Prostate gland (tissue), 2 donors: ENCODE measurements around the gene KRTAP5-11.

ENCODE experiments used
- POLR2AphosphoS5 ChIP-seq: sonication (generic); formaldehyde crosslinking; IDR thresholded peaks from one replicate; pipeline ENCODE4 v1.6.1; 2017; ENCODE audit warnings: antibody characterized with exemption
- TF ChIP-seq, protein P1 (sequence below), 4 experiments: fragments of 200-600 bp in 2 of 4; fragments of 450-650 bp in 2 of 4; sonication (generic) in 2 of 4; IDR thresholded peaks; 1 replicate in 3 of 4; 2 replicates in 1 of 4; pipeline ENCODE4 v1.5.1; 2016 to 2019; ENCODE audit warnings: antibody characterized with exemption in 4 of 4, mild to moderate bottlenecking in 2 of 4, moderate library complexity in 2 of 4

DNA sequence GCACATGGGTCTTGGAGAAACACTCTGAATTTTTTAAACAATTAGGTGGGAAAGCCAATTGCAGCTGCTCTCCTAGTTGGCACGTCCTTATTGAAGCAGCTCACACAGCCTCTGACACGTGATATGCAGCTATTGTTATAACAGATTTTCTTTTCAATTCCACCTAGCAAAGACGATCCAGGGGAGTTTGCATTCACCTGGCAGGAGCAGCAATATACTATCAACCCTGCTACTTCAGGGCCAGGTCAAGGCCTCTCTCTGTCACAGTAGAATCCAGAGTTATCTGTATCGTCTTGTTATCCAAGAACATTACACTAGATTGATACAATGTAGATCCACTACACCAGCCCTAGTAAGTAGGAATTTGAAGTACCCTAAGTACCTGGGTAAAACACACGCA, 8.3 kb downstream of the KRTAP5-11 start:
- TF ChIP-seq, protein P1, sequence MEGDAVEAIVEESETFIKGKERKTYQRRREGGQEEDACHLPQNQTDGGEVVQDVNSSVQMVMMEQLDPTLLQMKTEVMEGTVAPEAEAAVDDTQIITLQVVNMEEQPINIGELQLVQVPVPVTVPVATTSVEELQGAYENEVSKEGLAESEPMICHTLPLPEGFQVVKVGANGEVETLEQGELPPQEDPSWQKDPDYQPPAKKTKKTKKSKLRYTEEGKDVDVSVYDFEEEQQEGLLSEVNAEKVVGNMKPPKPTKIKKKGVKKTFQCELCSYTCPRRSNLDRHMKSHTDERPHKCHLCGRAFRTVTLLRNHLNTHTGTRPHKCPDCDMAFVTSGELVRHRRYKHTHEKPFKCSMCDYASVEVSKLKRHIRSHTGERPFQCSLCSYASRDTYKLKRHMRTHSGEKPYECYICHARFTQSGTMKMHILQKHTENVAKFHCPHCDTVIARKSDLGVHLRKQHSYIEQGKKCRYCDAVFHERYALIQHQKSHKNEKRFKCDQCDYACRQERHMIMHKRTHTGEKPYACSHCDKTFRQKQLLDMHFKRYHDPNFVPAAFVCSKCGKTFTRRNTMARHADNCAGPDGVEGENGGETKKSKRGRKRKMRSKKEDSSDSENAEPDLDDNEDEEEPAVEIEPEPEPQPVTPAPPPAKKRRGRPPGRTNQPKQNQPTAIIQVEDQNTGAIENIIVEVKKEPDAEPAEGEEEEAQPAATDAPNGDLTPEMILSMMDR (IDR thresholded peaks at IDR 0.05), result no peak
- TF ChIP-seq POLR2AphosphoS5, result no peak
